Tibial nerve (tissue), 4 donors: ENCODE results near the gene SLC4A1AP. TPM values are rescaled to one million over a fixed set of nuclear protein-coding genes. Genes with fewer than 3 reads are reported as not detected.

ENCODE experiments used
- DNase-seq, 2 donors: peaks; one replicate each; pipeline ENCODE4 v3.0.0-alpha.2; 2019; ENCODE audit warnings: low spot score in 2 of 2
- H3K27ac ChIP-seq, 4 donors: fragments of 200-600 bp; sonication (generic) in 3 of 4; one replicate each; pipeline ENCODE4 v1.5.1; 2017 to 2019; ENCODE audit warnings: mild to moderate bottlenecking in 1 of 4
- H3K27me3 ChIP-seq, 2 donors: fragments of 200-600 bp; sonication (generic) in 1 of 2; one replicate each; pipeline versions ENCODE4 v1.5.1 to v1.6.0; 2017 to 2019
- H3K36me3 ChIP-seq, 3 donors: fragments of 200-600 bp; sonication (generic); one replicate each; pipeline ENCODE4 v1.5.1; 2018 to 2019
- H3K4me1 ChIP-seq, 4 donors: fragments of 200-600 bp; sonication (generic) in 3 of 4; one replicate each; pipeline ENCODE4 v1.5.1; 2017 to 2019
- H3K4me3 ChIP-seq, 4 donors: fragments of 200-600 bp; sonication (generic) in 3 of 4; one replicate each; pipeline ENCODE4 v1.5.1; 2017 to 2019; ENCODE audit warnings: mild to moderate bottlenecking in 1 of 4, moderate library complexity in 1 of 4
- H3K9me3 ChIP-seq, 4 donors: fragments of 200-600 bp; sonication (generic) in 3 of 4; one replicate each; pipeline ENCODE4 v1.5.1; 2017 to 2019
- EP300 ChIP-seq, 2 donors: sonication (generic); formaldehyde crosslinking; IDR thresholded peaks; one replicate each; pipeline ENCODE4 v1.6.1; 2017; ENCODE audit warnings: antibody characterized with exemption in 2 of 2, mild to moderate bottlenecking in 1 of 2
- POLR2A ChIP-seq, 2 donors: fragments of 450-650 bp; IDR thresholded peaks; one replicate each; pipeline ENCODE4 v1.6.1; 2017; ENCODE audit warnings: antibody characterized with exemption in 2 of 2, mild to moderate bottlenecking in 2 of 2, moderate library complexity in 2 of 2
- WGBS, 2 donors: methylation state at CpG; one replicate each; pipeline ENCODE4 v1.1.5; 2018; 5-methylcytosine and 5-hydroxymethylcytosine counted together
- total RNA-seq, 4 donors: library from RNA; depleted of rRNA; stranded (reverse); fragments of >200 nt; gene quantifications; one replicate each; pipeline ENCODE4 v1.1.0, GENCODE V29; 2016
- TF ChIP-seq, protein P1 (sequence below), 5 experiments: fragments of 200-600 bp in 3 of 5; fragments of 450-650 bp in 2 of 5; sonication (generic) in 3 of 5; IDR thresholded peaks; one replicate each; pipeline ENCODE4 v1.5.1; 2016 to 2019; ENCODE audit warnings: antibody characterized with exemption in 5 of 5, mild to moderate bottlenecking in 3 of 5, moderate library complexity in 2 of 5

The SLC4A1AP gene
- total RNA-seq, 4 donors from 2014 or later = 22.9 to 31.2 (median 28.6) TPM

- Histone ChIP-seq H3K9me3 (no peaks in the 10 kb centered on the region), H3K4me1 (no peaks in the 10 kb centered on the region), H3K27me3 (no peaks in the 10 kb centered on the region), H3K27ac (no peak overlapping the region), H3K36me3 (peaks cover 0 to 98% (median 4%) of the 10 kb centered on the region in 3 donors), H3K4me3 (no peak overlapping the region)
- 51 to 83% methylated on average over 3 of the region's 3 CpGs for WGBS, 2 donors
- no peak for DNase-seq
- TF ChIP-seq EP300 (IDR thresholded peaks at IDR 0.05) (no peak), POLR2A (IDR thresholded peaks at IDR 0.05) (no peak)
- TF ChIP-seq, protein P1, sequence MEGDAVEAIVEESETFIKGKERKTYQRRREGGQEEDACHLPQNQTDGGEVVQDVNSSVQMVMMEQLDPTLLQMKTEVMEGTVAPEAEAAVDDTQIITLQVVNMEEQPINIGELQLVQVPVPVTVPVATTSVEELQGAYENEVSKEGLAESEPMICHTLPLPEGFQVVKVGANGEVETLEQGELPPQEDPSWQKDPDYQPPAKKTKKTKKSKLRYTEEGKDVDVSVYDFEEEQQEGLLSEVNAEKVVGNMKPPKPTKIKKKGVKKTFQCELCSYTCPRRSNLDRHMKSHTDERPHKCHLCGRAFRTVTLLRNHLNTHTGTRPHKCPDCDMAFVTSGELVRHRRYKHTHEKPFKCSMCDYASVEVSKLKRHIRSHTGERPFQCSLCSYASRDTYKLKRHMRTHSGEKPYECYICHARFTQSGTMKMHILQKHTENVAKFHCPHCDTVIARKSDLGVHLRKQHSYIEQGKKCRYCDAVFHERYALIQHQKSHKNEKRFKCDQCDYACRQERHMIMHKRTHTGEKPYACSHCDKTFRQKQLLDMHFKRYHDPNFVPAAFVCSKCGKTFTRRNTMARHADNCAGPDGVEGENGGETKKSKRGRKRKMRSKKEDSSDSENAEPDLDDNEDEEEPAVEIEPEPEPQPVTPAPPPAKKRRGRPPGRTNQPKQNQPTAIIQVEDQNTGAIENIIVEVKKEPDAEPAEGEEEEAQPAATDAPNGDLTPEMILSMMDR (IDR thresholded peaks at IDR 0.05) = no peak
These were observed 25.0 kb upstream of the SLC4A1AP start for GRCh38 chr2:27638709-27639108.

GRCh38 chr2:27640722-27641245 lies 22.9 kb upstream of the SLC4A1AP start:
- Histone ChIP-seq H3K36me3 (peaks cover 0 to 97% (median 4%) of the 10 kb centered on the region in 3 donors), H3K27ac (no peak overlapping the region), H3K27me3 (no peaks in the 10 kb centered on the region), H3K9me3 (no peaks in the 10 kb centered on the region), H3K4me3 (no peak overlapping the region), H3K4me1 (no peaks in the 10 kb centered on the region)
- 88 to 92% methylated on average over 2 of the region's 2 CpGs for WGBS, 2 donors
- TF ChIP-seq EP300 (IDR thresholded peaks at IDR 0.05) (no peak), POLR2A (IDR thresholded peaks at IDR 0.05) (no peak)
- TF ChIP-seq, protein P1 (IDR thresholded peaks at IDR 0.05) = no peak
- DNase-seq = no peak

DNA sequence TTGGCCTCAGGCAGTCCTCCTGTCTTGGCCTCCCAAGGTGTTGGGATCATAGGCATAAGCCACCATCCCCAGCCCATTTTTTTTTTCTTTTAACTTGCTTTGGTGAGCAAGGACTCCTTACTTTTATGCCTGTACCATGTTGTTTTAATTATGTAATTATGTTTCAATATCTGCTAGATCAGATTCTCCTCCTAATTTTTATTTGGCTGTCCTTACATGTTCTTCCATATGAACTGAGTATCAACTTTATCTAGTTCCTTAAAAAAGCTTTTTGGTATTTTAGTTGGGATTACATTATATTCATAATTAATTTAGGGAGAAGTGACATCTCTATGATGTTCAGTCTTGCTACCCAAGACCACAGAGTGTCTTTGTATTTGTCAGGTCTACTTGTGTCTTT lies 18.5 kb upstream of the SLC4A1AP start:
- peaks cover 0 to 97% (median 14%) of the 10 kb centered on the region in 3 donors for H3K36me3 ChIP-seq
- no peak overlapping the region for H3K27ac ChIP-seq
- no peak for TF ChIP-seq POLR2A (IDR thresholded peaks at IDR 0.05)
- TF ChIP-seq EP300 (IDR thresholded peaks at IDR 0.05) = no peak
- TF ChIP-seq, protein P1 (IDR thresholded peaks at IDR 0.05) = no peak
- no peak for DNase-seq
- H3K27me3 ChIP-seq = no peaks in the 10 kb centered on the region
- no peak overlapping the region for H3K4me3 ChIP-seq
- no peaks in the 10 kb centered on the region for H3K4me1 ChIP-seq
- no peaks in the 10 kb centered on the region for H3K9me3 ChIP-seq

DNA sequence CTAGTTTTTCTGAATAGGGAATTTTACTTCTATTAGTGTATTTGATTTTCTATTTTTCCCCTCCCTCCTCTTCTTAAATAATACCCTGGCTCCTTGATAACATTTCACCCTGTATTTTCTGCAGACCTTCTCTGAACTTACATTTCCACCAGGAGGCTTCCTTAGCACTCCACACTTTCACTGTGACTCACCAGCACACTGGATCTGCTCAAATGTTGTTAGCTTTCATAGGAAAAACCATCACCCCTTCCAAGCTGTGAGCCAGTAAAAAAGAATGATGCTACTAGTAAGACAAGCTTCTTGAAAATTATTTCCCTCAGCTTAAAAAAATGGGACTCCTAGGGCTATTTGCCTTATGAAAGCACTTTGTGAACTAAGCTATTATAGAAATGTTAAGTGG lies 16.4 kb upstream of the SLC4A1AP start:
- TF ChIP-seq POLR2A (IDR thresholded peaks at IDR 0.05) = no peak
- TF ChIP-seq, protein P1 (IDR thresholded peaks at IDR 0.05) = no peak
- TF ChIP-seq EP300 (IDR thresholded peaks at IDR 0.05) = no peak
- Histone ChIP-seq H3K4me1 (no peaks in the 10 kb centered on the region), H3K4me3 (no peak overlapping the region), H3K9me3 (no peaks in the 10 kb centered on the region), H3K36me3 (peaks cover 0 to 97% (median 14%) of the 10 kb centered on the region in 3 donors), H3K27me3 (no peaks in the 10 kb centered on the region), H3K27ac (no peak overlapping the region)
- DNase-seq = no peak

GRCh38 chr2:27647737-27648136 lies 16.0 kb upstream of the SLC4A1AP start:
- TF ChIP-seq, protein P1 (IDR thresholded peaks at IDR 0.05) = no peak
- TF ChIP-seq EP300 (IDR thresholded peaks at IDR 0.05) (no peak), POLR2A (IDR thresholded peaks at IDR 0.05) (no peak)

More at GRCh38 chr2:27647737-27648136, 16.0 kb upstream of the SLC4A1AP start:
- H3K9me3 ChIP-seq = no peaks in the 10 kb centered on the region
- 89 to 91% methylated on average over 4 of the region's 4 CpGs for WGBS, 2 donors
- DNase-seq = no peak
- no peaks in the 10 kb centered on the region for H3K27me3 ChIP-seq
- no peak overlapping the region for H3K4me3 ChIP-seq
- H3K36me3 ChIP-seq = peaks cover 0 to 97% (median 19%) of the 10 kb centered on the region in 3 donors
- no peaks in the 10 kb centered on the region for H3K4me1 ChIP-seq
- no peak overlapping the region for H3K27ac ChIP-seq
